Stimulated activated naive B cell treated with anti-CD40 and anti-IgM and Interleukin-4, amounts not matched to agents 10 μg/mL and 1 μg/mL and 100 μg/mL, for 72 hours (primary cell): ENCODE results near the gene DIRAS3.
"Not testable (repeated sequence)": the region's sequence is repeated elsewhere in the genome, so short reads cannot be mapped to it uniquely, and the experiment has no call there.

ENCODE experiments used
- ATAC-seq, 2 donors: fragments of 150-1000 bp; cut with Tn5 transposase; replicated peaks; 2 replicates each; pipeline ENCODE4 v1.10.0; 2021; ENCODE audit warnings: moderate library complexity in 1 of 2
- DNase-seq: peaks from one replicate; pipeline ENCODE4 v3.0.0; 2021
- H3K27ac Mint-ChIP-seq: one replicate; pipeline ENCODE4 v1.8.0; 2022; ENCODE audit warnings: mild to moderate bottlenecking, mixed read lengths
- H3K27me3 Mint-ChIP-seq, 2 donors: one replicate each; pipeline ENCODE4 v1.8.0; 2022; ENCODE audit warnings: mixed read lengths in 2 of 2
- H3K36me3 Mint-ChIP-seq, 2 donors: one replicate each; pipeline ENCODE4 v1.8.0; 2022; ENCODE audit warnings: mixed read lengths in 2 of 2, mild to moderate bottlenecking in 1 of 2
- H3K4me1 Mint-ChIP-seq, 2 donors: one replicate each; pipeline ENCODE4 v1.8.0; 2022; ENCODE audit warnings: mixed read lengths in 2 of 2, mild to moderate bottlenecking in 1 of 2
- H3K4me3 Mint-ChIP-seq, 2 donors: one replicate each; pipeline ENCODE4 v1.8.0; 2022; ENCODE audit warnings: mild to moderate bottlenecking in 2 of 2, mixed read lengths in 2 of 2, moderate library complexity in 1 of 2
- H3K9me3 Mint-ChIP-seq, 2 donors: one replicate each; pipeline ENCODE4 v1.8.0; 2022; ENCODE audit warnings: mixed read lengths in 2 of 2, mild to moderate bottlenecking in 1 of 2

Gene DIRAS3

DNA sequence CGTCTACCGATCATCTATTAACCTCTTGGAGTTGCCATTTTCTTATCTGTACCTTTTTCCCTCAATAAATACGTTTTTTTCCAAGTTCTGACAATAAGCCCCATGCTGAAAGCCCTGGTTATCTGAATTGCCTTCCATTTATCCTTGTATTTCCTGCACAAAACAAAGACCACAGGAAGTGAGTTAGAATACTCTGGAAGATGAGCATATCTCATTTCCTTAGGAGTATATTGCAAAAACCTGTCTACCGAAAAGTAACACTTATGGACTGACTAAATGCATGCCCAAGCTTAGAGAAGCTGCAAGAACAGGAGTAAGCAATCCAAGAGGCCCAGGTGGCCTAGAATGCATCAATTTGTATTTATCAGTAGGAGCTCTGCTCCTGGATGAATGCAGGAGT, 39.9 kb downstream of the DIRAS3 start:
- Mint-ChIP-seq H3K27me3 (peaks cover 5 to 10% of the 10 kb centered on the region in 2 donors), H3K27ac (no peak overlapping the region), H3K4me3 (no peak overlapping the region), H3K4me1 (no peaks in the 10 kb centered on the region), H3K9me3 (peaks cover 0 to 5% of the 10 kb centered on the region in 2 donors), H3K36me3 (no peaks in the 10 kb centered on the region)
- no peak for DNase-seq
- ATAC-seq = no peak

DNA sequence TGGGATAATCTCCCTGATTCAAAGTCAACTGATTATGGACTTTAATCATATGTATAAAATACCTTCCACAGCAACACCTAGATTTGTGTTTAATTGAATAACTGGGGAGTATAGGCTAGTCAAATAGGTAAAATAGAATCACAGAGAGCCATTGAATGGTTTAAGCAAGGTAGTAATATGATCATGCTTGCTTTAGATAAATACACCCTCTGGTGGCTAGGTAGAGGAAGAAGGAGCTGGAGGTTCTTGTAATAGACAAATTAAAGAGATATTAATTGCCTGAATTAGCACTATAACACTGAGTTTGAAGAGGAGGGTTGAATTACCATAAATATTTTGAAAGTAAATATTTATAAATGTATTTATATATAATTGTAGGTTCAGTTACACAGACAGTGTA, 40.3 kb downstream of the DIRAS3 start:
- peaks cover 5 to 10% of the 10 kb centered on the region in 2 donors for H3K27me3 Mint-ChIP-seq
- H3K9me3 Mint-ChIP-seq = peaks cover 0 to 5% of the 10 kb centered on the region in 2 donors
- H3K4me1 Mint-ChIP-seq = no peaks in the 10 kb centered on the region
- DNase-seq (no peak), ATAC-seq (no peak)
- no peak overlapping the region for H3K4me3 Mint-ChIP-seq
- no peaks in the 10 kb centered on the region for H3K36me3 Mint-ChIP-seq
- H3K27ac Mint-ChIP-seq = no peak overlapping the region

DNA sequence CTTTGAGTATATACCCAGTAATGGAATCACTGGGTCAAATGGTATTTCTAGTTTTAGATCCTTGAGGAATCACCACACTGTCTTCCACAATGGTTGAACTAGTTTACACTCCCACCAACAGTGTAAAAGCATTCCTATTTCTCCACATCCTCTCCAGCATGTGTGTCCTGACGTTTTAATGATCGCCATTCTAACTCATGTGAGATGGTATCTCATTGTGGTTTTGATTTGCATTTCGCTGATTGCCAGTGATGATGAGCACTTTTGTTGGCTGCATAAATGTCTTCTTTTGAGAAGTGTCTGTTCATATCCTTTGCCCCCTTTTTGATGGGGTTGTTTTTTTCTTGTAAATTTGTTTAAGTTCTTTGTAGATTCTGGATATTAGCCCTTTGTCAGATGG, 46.8 kb downstream of the DIRAS3 start:
- H3K36me3 Mint-ChIP-seq, H3K4me1 Mint-ChIP-seq, DNase-seq, H3K4me3 Mint-ChIP-seq, ATAC-seq, H3K27ac Mint-ChIP-seq: not testable (repeated sequence)
- peaks cover 9 to 16% of the 10 kb centered on the region in 2 donors for H3K9me3 Mint-ChIP-seq
- peaks cover 0 to 10% of the 10 kb centered on the region in 2 donors for H3K27me3 Mint-ChIP-seq

DNA sequence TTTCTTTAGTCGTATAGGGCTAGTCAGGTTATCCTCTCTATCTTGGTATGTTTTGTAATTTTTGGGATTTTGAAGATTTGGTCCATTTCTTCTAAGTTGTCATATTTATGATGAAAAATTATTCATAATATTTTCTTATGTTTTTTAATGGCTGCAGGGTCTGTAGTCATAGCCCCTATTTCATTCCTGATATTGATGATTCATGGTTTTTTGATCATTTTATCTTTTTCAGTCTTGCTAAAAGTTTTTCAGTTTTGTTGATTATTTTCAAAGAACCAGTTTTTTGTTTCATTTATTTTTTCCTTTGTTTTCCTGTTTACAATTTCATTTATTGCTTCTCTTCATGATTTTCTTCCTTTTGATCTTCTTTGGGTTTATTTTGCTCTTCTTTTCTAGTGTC, 50.2 kb downstream of the DIRAS3 start:
- H3K9me3 Mint-ChIP-seq = peaks cover 10 to 11% of the 10 kb centered on the region in 2 donors
- no peaks in the 10 kb centered on the region for H3K4me1 Mint-ChIP-seq
- no peaks in the 10 kb centered on the region for H3K27me3 Mint-ChIP-seq
- no peak for ATAC-seq
- no peak overlapping the region for H3K4me3 Mint-ChIP-seq
- no peak overlapping the region for H3K27ac Mint-ChIP-seq
- no peak for DNase-seq
- H3K36me3 Mint-ChIP-seq = no peaks in the 10 kb centered on the region

DNA sequence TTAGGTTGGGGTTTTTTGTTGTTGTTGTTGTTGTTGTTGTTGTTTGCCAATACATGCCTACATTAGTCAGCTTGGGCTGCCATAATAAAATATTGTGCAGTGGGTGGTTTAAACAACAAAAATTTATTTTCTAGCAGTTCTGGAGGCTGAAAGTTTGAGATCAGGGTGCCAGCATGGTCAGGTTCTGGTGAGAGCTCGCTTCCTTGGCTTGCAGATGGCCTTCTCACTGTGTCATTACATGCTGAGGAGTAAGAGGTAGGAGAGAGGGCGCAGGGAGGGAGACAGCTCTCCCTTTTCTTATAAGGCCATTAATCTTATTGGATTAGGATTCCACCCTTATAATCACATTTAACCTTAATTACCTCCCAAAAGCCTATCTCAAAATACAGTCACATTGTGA, 52.7 kb downstream of the DIRAS3 start:
- DNase-seq = no peak
- no peak overlapping the region for H3K27ac Mint-ChIP-seq
- H3K36me3 Mint-ChIP-seq = no peaks in the 10 kb centered on the region
- peaks cover 10 to 13% of the 10 kb centered on the region in 2 donors for H3K9me3 Mint-ChIP-seq
- H3K4me3 Mint-ChIP-seq = no peak overlapping the region
- ATAC-seq = no peak
- H3K4me1 Mint-ChIP-seq = no peaks in the 10 kb centered on the region
- no peaks in the 10 kb centered on the region for H3K27me3 Mint-ChIP-seq
